HG02798 (cell line): Measurements from ENCODE around the gene CSNK1G1.
"Not testable (repeated sequence)": the region's sequence is repeated elsewhere in the genome, so short reads cannot be mapped to it uniquely, and the experiment has no call there.

ENCODE experiments used
- ATAC-seq: cut with Tn5 transposase; IDR thresholded peaks from one replicate; pipeline ENCODE4 v1.9.1; 2021; ENCODE audit warnings: mild to moderate bottlenecking; ENCODE audit not compliant: unreplicated experiment, poor library complexity

The CSNK1G1 gene

DNA sequence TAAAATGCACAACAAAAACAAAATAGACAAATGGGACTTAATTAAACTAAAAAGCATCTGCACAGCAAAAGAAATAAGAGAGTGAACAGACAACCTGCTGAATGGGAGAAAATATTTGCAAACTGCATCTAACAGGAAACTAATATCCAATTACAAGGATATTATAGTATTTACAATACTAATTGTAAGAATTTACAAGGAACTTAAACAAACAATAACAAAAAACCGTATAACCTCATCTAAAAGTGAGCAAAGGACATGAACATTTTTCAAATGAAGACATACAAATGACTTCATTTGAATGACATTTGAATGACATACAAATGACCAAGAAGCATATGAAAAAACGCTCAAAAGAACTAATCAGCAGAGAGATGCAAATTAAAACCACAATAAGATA lies 66.4 kb downstream of the CSNK1G1 start:
- no peak for ATAC-seq

DNA sequence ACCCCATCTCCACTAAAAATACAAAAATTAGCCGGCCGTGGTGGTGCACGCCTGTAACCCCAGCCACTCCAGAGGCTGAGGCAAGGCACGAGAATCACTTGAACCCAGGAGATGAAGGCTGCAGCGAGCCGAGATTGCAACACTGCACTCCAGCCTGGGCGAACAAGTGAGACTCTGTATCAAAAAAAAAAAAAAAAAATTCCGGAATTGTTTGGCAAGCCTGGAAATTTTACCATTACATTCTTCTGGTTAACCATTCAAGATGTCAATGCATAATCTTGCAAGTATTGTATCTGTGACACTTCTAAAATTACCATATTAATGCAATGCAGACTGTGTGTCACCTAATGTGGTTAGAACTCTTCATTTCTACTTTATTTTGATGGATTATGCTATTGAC lies 67.0 kb downstream of the CSNK1G1 start:
- ATAC-seq: no peak

DNA sequence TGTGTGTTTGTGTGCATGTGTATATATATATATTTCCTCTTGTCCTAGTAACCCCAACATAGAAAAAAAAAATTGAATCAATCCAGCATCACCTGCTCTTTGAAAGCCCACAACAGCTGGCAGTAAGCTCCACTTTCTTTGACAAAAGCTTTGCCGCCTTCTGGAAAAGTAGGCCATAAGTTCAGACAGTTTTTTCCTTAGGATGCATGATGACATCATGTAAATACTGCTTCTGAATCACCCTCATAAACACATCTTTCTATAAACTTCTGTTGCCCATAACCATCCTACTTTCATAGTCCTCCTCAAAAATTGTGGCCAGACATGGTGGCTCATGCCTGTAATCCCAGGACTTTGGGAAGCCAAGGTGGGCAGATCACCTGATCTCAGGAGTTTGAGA lies 67.4 kb downstream of the CSNK1G1 start:
- ATAC-seq: no peak

DNA sequence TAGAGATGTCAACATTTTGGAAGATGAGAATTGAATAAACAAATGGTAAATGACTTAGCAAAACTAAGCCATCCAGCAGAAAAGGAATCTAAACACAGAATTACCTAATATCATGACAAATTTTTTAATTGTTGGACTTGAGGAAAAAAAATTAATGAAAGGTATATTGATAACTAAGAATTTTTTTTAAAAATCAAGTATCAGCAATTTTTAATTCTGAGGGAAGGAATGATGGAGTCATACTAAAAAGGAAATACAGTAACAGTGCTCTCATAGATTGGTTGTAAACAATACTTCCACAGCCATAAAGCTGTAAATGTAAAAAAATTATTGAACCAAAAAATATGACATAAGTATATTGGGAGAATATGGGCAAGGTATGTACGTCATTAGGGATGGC lies 68.0 kb downstream of the CSNK1G1 start:
- no peak for ATAC-seq

- ATAC-seq: no peak
Measured at GRCh38 chr15:64286473-64286872, 69.5 kb downstream of the CSNK1G1 start.

- no peak for ATAC-seq
Measured at GRCh38 chr15:64285871-64286270, 70.1 kb downstream of the CSNK1G1 start.

GRCh38 chr15:64285150-64285549 lies 70.8 kb downstream of the CSNK1G1 start:
- no peak for ATAC-seq

DNA sequence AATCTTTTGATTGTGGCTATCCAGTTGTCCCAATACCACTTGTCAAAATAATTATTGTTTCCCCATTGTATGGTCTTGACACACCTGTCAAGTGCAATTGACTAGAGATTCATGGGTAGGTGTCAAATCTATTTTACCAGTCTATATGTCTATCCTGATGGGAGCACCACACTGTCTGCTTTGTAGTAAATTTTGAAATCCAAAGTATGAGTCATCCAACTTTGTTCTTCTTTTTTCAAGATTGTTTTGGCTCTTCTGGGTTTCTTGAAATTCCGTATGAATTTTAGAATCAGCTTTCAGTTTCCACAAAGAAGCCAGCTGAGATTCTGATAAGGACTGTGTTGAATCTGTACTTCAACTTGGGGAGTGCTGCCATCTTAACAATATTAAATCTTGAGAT lies 71.9 kb downstream of the CSNK1G1 start:
- no peak for ATAC-seq

DNA sequence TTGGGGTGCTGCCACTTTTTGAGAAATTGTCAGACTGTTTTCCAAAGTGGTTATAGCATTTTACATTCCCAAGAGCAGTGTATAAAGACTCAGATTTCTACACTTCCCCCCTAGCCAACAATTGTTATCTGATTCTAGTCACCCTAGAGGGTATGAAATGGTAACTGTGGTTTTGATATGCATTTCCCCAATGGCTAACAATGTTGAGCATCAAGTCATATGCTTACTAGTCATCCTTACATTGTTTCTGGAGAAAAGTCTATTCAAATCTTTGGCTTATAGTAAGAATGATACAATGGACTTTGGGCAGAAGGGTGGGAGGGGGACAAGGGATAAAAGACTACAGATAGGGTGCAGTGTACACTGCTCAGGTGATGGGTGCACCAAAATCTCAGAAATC lies 73.3 kb downstream of the CSNK1G1 start:
- ATAC-seq: no peak

DNA sequence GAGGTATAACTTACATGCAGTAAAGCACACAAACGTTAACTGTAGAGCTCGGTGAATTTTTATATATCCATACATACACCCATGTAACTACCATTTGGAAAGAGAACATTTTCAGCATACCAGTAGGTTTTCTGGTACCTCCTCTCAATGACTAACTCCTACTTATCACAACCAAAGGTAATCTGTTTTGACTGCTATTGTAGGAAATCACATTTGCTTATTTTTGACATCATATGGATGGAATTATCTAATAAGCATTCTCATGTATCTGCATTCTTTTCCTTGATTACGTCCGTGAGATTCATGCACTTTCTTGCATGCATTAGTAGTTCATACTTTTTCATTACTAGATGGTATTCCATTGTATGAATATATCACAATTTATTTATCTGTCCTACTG lies 76.8 kb downstream of the CSNK1G1 start:
- ATAC-seq: no peak

GRCh38 chr15:64275934-64276333 lies 80.0 kb downstream of the CSNK1G1 start:
- no peak for ATAC-seq

- ATAC-seq: no peak
Measured at GRCh38 chr15:64274341-64274950, 81.5 kb downstream of the CSNK1G1 start.

DNA sequence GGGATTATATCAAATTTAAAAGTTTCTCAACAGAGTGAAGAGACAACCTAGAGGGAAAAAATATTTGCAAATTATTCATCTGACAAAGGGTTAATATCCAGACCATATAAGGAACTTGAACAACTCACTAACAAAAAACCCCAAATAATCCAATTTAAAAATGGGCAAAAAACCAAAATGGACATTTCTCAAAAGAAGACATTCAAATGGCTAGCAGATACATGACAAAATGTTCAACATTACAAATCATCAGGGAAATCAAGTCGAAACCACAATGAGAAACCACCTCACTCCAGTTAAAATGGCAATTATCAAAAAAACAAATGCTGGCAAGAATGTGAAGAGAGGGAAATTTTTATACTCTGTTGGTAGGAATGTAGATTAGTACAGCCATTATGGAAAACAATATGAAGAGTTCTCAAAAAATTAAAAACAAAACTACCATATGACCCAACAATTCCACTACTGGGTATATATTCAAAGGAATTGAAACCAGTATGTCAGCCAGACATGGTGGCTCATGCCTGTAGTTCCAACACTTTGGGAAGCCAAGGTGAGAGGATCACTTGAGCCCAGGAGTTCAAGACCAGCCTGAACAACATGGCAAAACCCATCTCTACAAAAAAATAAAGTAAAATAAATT lies 88.5 kb downstream of the CSNK1G1 start:
- ATAC-seq: no peak

- ATAC-seq: not testable (repeated sequence)
Measured at GRCh38 chr15:64265188-64265587, 90.8 kb downstream of the CSNK1G1 start.

- no peak for ATAC-seq
Measured at GRCh38 chr15:64264502-64264901, 91.5 kb downstream of the CSNK1G1 start.

DNA sequence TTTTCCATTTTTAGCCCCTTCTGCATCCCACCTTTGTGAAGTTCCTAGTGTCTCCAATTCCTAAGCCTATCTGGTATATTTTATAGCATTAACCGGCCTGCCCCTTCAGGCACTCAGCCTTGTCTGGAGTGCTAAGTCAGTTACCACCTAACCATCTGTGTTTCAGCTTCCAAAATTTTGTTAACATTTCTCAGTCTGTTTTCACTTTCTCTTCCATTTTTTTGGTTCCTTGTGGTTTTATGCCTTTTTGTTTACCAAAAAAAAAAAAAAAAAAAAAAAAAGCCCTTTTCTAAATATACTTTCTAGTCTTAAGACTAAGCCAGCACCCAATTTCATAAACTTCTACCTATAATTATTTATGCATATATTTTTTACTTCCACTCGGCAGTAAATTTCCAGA lies 92.4 kb downstream of the CSNK1G1 start:
- no peak for ATAC-seq

GRCh38 chr15:64256051-64256450 lies 99.9 kb downstream of the CSNK1G1 start:
- no peak for ATAC-seq

- ATAC-seq: no peak
Measured at GRCh38 chr15:64251658-64252057, 104.3 kb downstream of the CSNK1G1 start.

- ATAC-seq: no peak
Measured at GRCh38 chr15:64251121-64251520, 104.9 kb downstream of the CSNK1G1 start.

- ATAC-seq: no peak
Measured at GRCh38 chr15:64249883-64250575, 105.9 kb downstream of the CSNK1G1 start.

DNA sequence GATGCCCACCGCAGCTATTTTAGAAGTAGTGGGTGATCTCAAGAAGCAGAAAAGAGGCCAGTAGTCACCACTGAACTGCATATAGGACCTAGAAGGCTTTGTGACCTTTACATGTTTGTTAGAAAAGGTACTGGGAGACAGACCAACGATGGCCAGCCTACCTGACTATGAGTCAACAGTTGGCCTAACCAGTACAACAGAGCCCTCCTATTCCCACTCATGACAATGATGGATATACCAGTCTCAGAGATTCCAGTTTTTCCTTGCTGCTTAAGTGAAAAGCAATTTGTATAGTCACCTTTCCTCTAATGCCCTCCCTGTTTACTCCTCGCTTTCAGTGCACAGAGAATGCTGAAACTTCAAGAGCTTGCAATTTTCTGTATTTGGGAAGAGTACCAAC lies 106.6 kb downstream of the CSNK1G1 start:
- ATAC-seq: no peak
